IMR-90 (cell line): ENCODE measurements around the gene GALNT13. TPM values are rescaled to one million over a fixed set of nuclear protein-coding genes. Genes with fewer than 3 reads are reported as not detected.

Source experiments
- ATAC-seq: fragments of 200-7000 bp; cut with Tn5 transposase; 2 replicates; pipeline ENCODE4 v1.9.1; 2020; ENCODE audit warnings: low read depth, mild to moderate bottlenecking, moderate library complexity
- BruUV-seq: library from RNA; stranded (reverse); fragments of 400-500 nt; replicated peaks from 2 replicates; lab custom pipeline; 2021; lab: Mats Ljungman, UMichigan
- CTCF ChIA-PET: fragments of 300-600 bp; formaldehyde crosslinking; extraction: SDS; loops from one replicate; lab custom pipeline; 2021; ENCODE audit warnings: antibody characterized with exemption; lab: Yijun Ruan, JAX
- POLR2A ChIA-PET: fragments of 300-600 bp; sonication (Branson Sonifier 250); formaldehyde crosslinking; loops from one replicate; lab custom pipeline; 2022; ENCODE audit warnings: antibody characterized with exemption; ENCODE audit not compliant: unreplicated experiment; lab: Charles Lee
- DNase-seq: peaks from one replicate; pipeline ENCODE4 v3.0.0; 2013
- H2AFZ ChIP-seq: replicated peaks from 2 replicates; pipeline ENCODE3; 2013; ENCODE audit warnings: low read length, mild to moderate bottlenecking; ENCODE audit not compliant: poor library complexity
- H2AK5ac ChIP-seq: 2 replicates; pipeline ENCODE4 v1.6.1; 2013; ENCODE audit warnings: low read depth, low read length, inconsistent platforms
- H2AK9ac ChIP-seq: replicated peaks from 2 replicates; pipeline ENCODE3; 2013; ENCODE audit warnings: mild to moderate bottlenecking, low read depth, low read length, moderate library complexity; ENCODE audit not compliant: poor library complexity
- H2BK120ac ChIP-seq: 2 replicates; pipeline ENCODE4 v1.6.1; 2013; ENCODE audit warnings: low read depth, low read length, inconsistent platforms
- H2BK15ac ChIP-seq: 3 replicates; pipeline ENCODE4 v1.6.1; 2013; ENCODE audit warnings: low read depth, low read length, inconsistent platforms
- H2BK20ac ChIP-seq: 2 replicates; pipeline ENCODE4 v1.6.1; 2013; ENCODE audit warnings: low read depth, mild to moderate bottlenecking, inconsistent platforms, low read length, moderate library complexity
- H2BK5ac ChIP-seq: 2 replicates; pipeline ENCODE4 v1.6.1; 2013; ENCODE audit warnings: mild to moderate bottlenecking, low read depth, low read length, inconsistent platforms; ENCODE audit not compliant: poor library complexity, severe bottlenecking
- H3K14ac ChIP-seq: replicated peaks from 2 replicates; pipeline ENCODE4 v1.6.1; 2013; ENCODE audit warnings: low read depth, low read length, inconsistent platforms
- H3K18ac ChIP-seq: 2 replicates; pipeline ENCODE4 v1.6.1; 2013; ENCODE audit warnings: low read depth, low read length, control low read depth
- H3K23ac ChIP-seq: 2 replicates; pipeline ENCODE4 v1.6.1; 2013; ENCODE audit warnings: low read depth, low read length, inconsistent platforms
- H3K27ac ChIP-seq: 2 replicates; pipeline ENCODE4 v1.5.1; 2013; ENCODE audit warnings: mild to moderate bottlenecking, control low read depth, low read length; ENCODE audit not compliant: insufficient read depth
- H3K27me3 ChIP-seq: 2 replicates; pipeline ENCODE4 v1.6.1; 2013; ENCODE audit warnings: low read length; ENCODE audit not compliant: control insufficient read depth, insufficient read depth
- H3K36me3 ChIP-seq: 2 replicates; pipeline ENCODE4 v1.6.1; 2013; ENCODE audit warnings: low read length, mixed read lengths; ENCODE audit not compliant: control insufficient read depth, insufficient read depth
- H3K4ac ChIP-seq: 2 replicates; pipeline ENCODE4 v1.6.1; 2013; ENCODE audit warnings: low read depth, low read length, inconsistent platforms
- H3K4me1 ChIP-seq: 2 replicates; pipeline ENCODE4 v1.6.1; 2013; ENCODE audit warnings: low read length, mixed read lengths; ENCODE audit not compliant: control insufficient read depth, insufficient read depth
- H3K4me2 ChIP-seq: 2 replicates; pipeline ENCODE4 v1.6.1; 2013; ENCODE audit warnings: low read depth, mild to moderate bottlenecking, control low read depth, low read length, moderate library complexity
- H3K4me3 ChIP-seq: 2 replicates; pipeline ENCODE4 v1.5.1; 2013; ENCODE audit warnings: low read depth, mild to moderate bottlenecking, control low read depth, low read length, moderate library complexity; ENCODE audit not compliant: insufficient read depth
- H3K56ac ChIP-seq: 2 replicates; pipeline ENCODE4 v1.6.1; 2013; ENCODE audit warnings: low read length, inconsistent platforms; ENCODE audit not compliant: insufficient read depth; ENCODE audit errors: extremely low read depth
- H3K79me1 ChIP-seq, 2 experiments: 2 replicates each; pipeline ENCODE4 v1.6.1; 2013; ENCODE audit warnings: low read length in 2 of 2, inconsistent platforms in 1 of 2, low read depth in 1 of 2
- H3K9ac ChIP-seq: 2 replicates; pipeline ENCODE4 v1.6.1; 2013; ENCODE audit warnings: low read depth, low read length, control low read depth
- H3K9me1 ChIP-seq: 2 replicates; pipeline ENCODE4 v1.6.1; 2013; ENCODE audit warnings: low read length, inconsistent platforms; ENCODE audit not compliant: insufficient read depth
- H3K9me3 ChIP-seq: 2 replicates; pipeline ENCODE4 v1.6.1; 2013; ENCODE audit warnings: low read length; ENCODE audit not compliant: control insufficient read depth, insufficient read depth
- H4K20me1 ChIP-seq: 2 replicates; pipeline ENCODE4 v1.6.1; 2013; ENCODE audit warnings: low read length, inconsistent platforms; ENCODE audit not compliant: insufficient read depth
- H4K5ac ChIP-seq: 2 replicates; pipeline ENCODE4 v1.6.1; 2013; ENCODE audit warnings: mild to moderate bottlenecking, low read depth, low read length, control low read depth
- H4K8ac ChIP-seq, 2 experiments: 2 replicates each; pipeline ENCODE4 v1.6.1; 2013; ENCODE audit warnings: low read depth in 2 of 2, low read length in 2 of 2, control low read depth in 1 of 2, inconsistent platforms in 1 of 2
- H4K91ac ChIP-seq: 2 replicates; pipeline ENCODE4 v1.6.1; 2013; ENCODE audit warnings: low read depth, low read length, inconsistent platforms; ENCODE audit not compliant: insufficient read depth
- FOS ChIP-seq: fragments of 150-350 bp; IDR thresholded peaks from 2 replicates; pipeline ENCODE4 v1.6.1; 2016; ENCODE audit warnings: low read depth, low read length
- MXI1 ChIP-seq: IDR thresholded peaks from 2 replicates; pipeline ENCODE4 v1.6.1; 2012; ENCODE audit warnings: low read depth, mild to moderate bottlenecking, low read length, moderate library complexity, borderline replicate concordance
- RFX5 ChIP-seq: IDR thresholded peaks from 2 replicates; pipeline ENCODE4 v1.8.0; 2012; ENCODE audit warnings: low read depth, mild to moderate bottlenecking, low read length, moderate library complexity
- WGBS, 2 experiments: methylation state at CpG; one replicate each; pipeline versions ENCODE4 v1.1.5 to v1.1.7; 2013; ENCODE audit warnings: missing lambda C conversion rate in 2 of 2; ENCODE audit not compliant: insufficient read length in 1 of 2; ENCODE audit errors: extremely low coverage in 2 of 2; 5-methylcytosine and 5-hydroxymethylcytosine counted together
- dilution Hi-C: fragments of 300-500 bp; cut with HindIII; formaldehyde crosslinking; loops from one replicate; pipeline ENCODE4 v1.14.3; 2018; ENCODE audit warnings: low sequenced_read_pairs; ENCODE audit not compliant: unreplicated experiment
- in situ Hi-C: fragments of 300-500 bp; cut with MboI; formaldehyde crosslinking; loops from 3 replicates; pipeline ENCODE4 v1.14.3; 2019; ENCODE audit warnings: low sequenced_read_pairs, inconsistent platforms, mixed read lengths
- intact Hi-C: fragments of 100-400 bp; cut with micrococcal nuclease; formaldehyde crosslinking; loops from 2 replicates; pipeline ENCODE4 v1.10.0; 2022
- polyA plus RNA-seq, 3 experiments: library from polyadenylated mRNA; depleted of rRNA; stranded (reverse); fragments of >200 nt; gene quantifications; 2 replicates each; pipeline ENCODE4 v1.2.3, GENCODE V29; 2012; ENCODE audit warnings: low replicate concordance in 1 of 3
- total RNA-seq: library from RNA; depleted of rRNA; stranded (reverse); fragments of >200 nt; gene quantifications from 2 replicates; pipeline ENCODE4 v1.2.3, GENCODE V29; 2012
- TF ChIP-seq, protein P1 (sequence below): conservative IDR thresholded peaks from 2 replicates; pipeline ENCODE4 v1.5.1; 2012; ENCODE audit warnings: mild to moderate bottlenecking, low read depth, low read length, improper control_type of control experiment

Gene GALNT13
- total and polyA plus RNA-seq, 2 of the 4 experiments (the other 2 are of a cell fraction): 0.03 TPM; not detected in 1

DNA sequence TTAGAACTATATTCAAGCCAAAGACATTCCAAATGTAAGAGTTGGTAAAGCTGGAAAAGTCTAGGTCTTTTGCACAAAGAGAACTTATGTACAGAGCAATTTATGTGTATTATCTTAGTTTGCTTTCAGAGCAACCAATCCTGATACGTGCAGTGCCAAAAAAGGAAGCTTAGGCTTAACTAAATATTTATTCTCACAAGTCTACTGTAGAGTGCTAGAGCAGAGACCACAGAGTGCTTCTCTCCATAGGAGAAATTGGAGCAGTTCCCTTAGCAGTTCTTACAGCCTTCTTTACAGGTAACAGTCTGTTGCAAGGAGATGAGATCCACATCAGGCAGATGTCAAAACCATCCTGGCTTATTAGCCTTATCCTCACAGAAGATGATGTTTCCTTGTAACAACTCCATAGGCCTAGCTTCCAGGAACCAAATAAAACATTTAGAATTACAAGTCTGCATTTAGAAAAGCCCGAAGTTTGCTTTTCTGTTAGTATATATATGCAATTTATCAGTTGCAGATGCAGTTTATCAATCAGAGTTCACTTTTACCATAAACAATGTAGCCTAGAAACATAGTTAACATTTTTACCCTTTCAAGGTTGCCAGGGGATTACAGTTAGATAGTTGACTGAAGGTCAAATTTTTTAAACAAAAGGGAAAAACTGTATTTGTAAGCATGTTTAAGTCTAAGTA lies 576.2 kb downstream of the GALNT13 start:
- intact Hi-C loops (no loop called here), dilution Hi-C loops (no loop called here), in situ Hi-C loops (no loop called here)
- Histone ChIP-seq H2AFZ (no peak overlapping the region), H2BK20ac (no peak overlapping the region), H3K4ac (no peak overlapping the region), H3K9me1 (no peaks in the 10 kb centered on the region), H3K9me3 (no peaks in the 10 kb centered on the region; the same call in 1 of the 2 replicates), H4K8ac (no peak overlapping the region), H2BK120ac (no peak overlapping the region), H2BK5ac (no peak overlapping the region), H4K20me1 (no peaks in the 10 kb centered on the region), H4K91ac (no peak overlapping the region), H3K4me2 (no peak overlapping the region), H2AK5ac (no peak overlapping the region), H3K18ac (no peak overlapping the region), H4K5ac (no peak overlapping the region), H3K27me3 (no peaks in the 10 kb centered on the region), H3K27ac (no peak overlapping the region), H3K9ac (no peak overlapping the region), H3K79me1 (no peaks in the 10 kb centered on the region), H3K4me1 (no peaks in the 10 kb centered on the region), H3K23ac (no peak overlapping the region), H3K14ac (no peak overlapping the region), H3K36me3 (no peaks in the 10 kb centered on the region), H3K56ac (no peak overlapping the region), H2AK9ac (no peak overlapping the region), H2BK15ac (no peak overlapping the region), H3K4me3 (no peak overlapping the region)
- WGBS, 2 experiments: no CpG with 5 or more reads among the region's 2 CpGs
- no peak for TF ChIP-seq RFX5
- TF ChIP-seq MXI1: no peak
- TF ChIP-seq, protein P1, sequence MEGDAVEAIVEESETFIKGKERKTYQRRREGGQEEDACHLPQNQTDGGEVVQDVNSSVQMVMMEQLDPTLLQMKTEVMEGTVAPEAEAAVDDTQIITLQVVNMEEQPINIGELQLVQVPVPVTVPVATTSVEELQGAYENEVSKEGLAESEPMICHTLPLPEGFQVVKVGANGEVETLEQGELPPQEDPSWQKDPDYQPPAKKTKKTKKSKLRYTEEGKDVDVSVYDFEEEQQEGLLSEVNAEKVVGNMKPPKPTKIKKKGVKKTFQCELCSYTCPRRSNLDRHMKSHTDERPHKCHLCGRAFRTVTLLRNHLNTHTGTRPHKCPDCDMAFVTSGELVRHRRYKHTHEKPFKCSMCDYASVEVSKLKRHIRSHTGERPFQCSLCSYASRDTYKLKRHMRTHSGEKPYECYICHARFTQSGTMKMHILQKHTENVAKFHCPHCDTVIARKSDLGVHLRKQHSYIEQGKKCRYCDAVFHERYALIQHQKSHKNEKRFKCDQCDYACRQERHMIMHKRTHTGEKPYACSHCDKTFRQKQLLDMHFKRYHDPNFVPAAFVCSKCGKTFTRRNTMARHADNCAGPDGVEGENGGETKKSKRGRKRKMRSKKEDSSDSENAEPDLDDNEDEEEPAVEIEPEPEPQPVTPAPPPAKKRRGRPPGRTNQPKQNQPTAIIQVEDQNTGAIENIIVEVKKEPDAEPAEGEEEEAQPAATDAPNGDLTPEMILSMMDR: no peak
- no peak for TF ChIP-seq FOS
- ATAC-seq: no peak
- CTCF ChIA-PET: no interaction called here
- BruUV-seq: no TSS peak
- POLR2A ChIA-PET: no interaction called here
- DNase-seq: no peak
